Measurements from ENCODE around the gene CAPNS1. TPM values are rescaled to one million over a fixed set of nuclear protein-coding genes. Genes with fewer than 3 reads are reported as not detected.
A peak's percentile ranks its signal among the peaks of the same experiment; 100 is the strongest.

The CAPNS1 gene
- total RNA-seq, 2 donors from 2014 or later: 175 to 437 TPM

DNA sequence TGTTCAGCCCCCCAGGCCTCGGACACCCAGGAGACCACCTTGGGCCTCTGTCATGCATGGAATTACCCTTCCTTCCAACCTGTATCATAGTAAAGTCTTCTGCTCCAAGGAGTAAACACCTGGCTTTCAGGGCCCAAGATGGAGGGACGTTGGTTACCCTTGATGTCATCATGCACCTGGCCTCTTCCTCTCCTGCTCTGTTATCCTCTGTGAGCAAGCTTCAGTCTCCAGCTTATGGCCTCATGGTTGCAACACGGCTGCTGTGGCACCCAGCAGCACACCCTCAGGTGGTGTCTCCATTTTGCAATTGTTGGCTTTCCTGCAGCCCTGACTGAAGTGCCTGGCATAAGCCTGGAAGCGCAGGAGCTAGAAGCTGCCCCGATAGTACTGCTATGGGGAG lies 32.9 kb upstream of the CAPNS1 start:
- Mint-ChIP-seq H3K4me3 (no peak overlapping the region), H3K9me3 (no peaks in the 10 kb centered on the region), H3K36me3 (no peaks in the 10 kb centered on the region), H3K27ac (no peak overlapping the region), H3K4me1 (ENCODE audit: low read depth in 2 of 2) (peaks cover 0 to 2% of the 10 kb centered on the region in 2 donors), H3K27me3 (no peaks in the 10 kb centered on the region)
- no peak for ATAC-seq
- DNase-seq (ENCODE audit: low spot score): no peak

DNA sequence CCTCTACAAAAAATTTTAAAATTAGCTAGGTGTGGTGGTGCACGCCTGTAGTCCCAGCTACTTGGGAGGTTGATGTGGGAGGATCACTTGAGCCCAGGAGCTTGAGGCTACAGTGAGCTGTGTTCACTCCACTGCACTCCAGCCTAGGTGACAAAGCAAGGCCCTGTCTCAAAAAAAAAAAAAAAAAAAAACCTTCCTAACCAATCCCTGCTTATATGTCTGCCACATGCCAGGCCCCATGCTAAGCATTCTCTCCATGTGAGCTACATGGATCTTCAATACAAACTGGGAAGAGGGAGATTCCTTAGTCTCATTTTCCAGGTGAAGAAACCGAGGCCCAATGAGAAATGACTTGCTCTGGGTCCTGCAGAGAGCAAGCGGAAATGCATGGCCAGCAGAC lies 31.2 kb upstream of the CAPNS1 start:
- no peaks in the 10 kb centered on the region for H3K36me3 Mint-ChIP-seq
- ATAC-seq (no peak), DNase-seq (ENCODE audit: low spot score) (no peak)
- H3K27ac Mint-ChIP-seq: no peak overlapping the region
- no peak overlapping the region for H3K4me3 Mint-ChIP-seq
- no peaks in the 10 kb centered on the region for H3K27me3 Mint-ChIP-seq
- no peaks in the 10 kb centered on the region for H3K9me3 Mint-ChIP-seq
- peaks cover 10% of the 10 kb centered on the region in 2 donors for H3K4me1 Mint-ChIP-seq (ENCODE audit: low read depth in 2 of 2)

DNA sequence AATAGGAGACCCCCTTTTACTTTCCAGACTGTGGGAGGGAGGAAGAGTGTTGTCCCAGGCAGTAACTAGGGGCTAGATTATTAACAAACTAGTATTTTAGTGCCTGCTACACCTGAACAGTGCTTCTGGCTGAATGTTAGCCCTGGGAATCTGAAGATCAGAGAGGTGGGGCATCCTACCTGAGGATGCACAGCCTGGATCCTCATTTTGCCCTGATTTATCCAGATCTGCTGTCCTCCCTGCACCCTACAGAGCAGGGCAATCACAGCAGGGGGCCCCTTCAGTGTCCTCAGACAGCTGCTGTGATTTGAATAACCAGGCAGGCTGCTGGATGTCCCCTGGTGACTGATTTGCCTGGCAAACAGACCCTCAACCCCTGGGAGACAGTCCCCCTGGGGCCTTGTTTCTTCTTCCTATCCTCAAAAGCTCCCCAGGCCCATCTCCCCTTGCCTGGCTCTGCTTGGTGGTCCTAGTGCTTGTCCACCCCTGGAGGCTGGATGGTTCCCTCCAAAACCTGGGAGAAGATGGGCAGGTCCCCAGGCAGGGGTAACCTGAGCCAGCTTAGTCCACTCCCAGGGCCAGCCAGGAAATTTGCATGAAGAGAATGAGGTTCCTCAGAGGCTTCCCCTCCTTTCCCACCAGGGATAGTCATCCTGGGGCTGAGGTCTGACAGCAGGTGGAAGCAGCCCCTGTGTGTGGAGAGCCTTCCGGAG lies 29.2 kb upstream of the CAPNS1 start, which contains the start of gene OVOL3:
Gene OVOL3 (plus strand): TSS at position 657 of the 713 bp plus-strand sequence. CDS start 60 bp downstream, outside the sequence.
- H3K36me3 Mint-ChIP-seq: no peaks in the 10 kb centered on the region
- no peak for ATAC-seq
- H3K9me3 Mint-ChIP-seq: no peaks in the 10 kb centered on the region

DNA sequence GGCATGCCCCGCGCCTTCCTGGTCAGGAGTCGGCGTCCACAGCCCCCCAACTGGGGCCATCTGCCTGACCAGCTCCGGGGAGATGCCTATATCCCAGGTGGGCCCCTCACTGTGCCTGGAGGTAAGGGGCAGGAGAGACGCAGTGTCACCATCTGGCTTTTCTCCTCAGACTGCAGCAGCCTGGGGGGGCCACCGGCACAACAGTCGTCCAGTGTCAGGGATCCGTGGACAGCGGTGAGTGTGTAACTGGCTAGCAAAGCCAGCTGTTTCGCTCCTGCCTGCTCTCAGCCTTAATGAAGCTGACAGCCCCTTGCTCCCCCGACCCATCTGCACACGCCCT lies 28.7 kb upstream of the CAPNS1 start:
- H3K27ac Mint-ChIP-seq: no peak overlapping the region
- no peaks in the 10 kb centered on the region for H3K9me3 Mint-ChIP-seq
- H3K27me3 Mint-ChIP-seq: no peaks in the 10 kb centered on the region
- no peaks in the 10 kb centered on the region for H3K36me3 Mint-ChIP-seq
- ATAC-seq (no peak), DNase-seq (ENCODE audit: low spot score) (no peak)
- no peak overlapping the region for H3K4me3 Mint-ChIP-seq
- H3K4me1 Mint-ChIP-seq (ENCODE audit: low read depth in 2 of 2): peaks cover 24 to 28% of the 10 kb centered on the region in 2 donors

More for the DNA sequence above, 29.2 kb upstream of the CAPNS1 start, which contains the start of gene OVOL3:
- H3K27ac Mint-ChIP-seq: no peak within 1 kb of the TSS
- H3K27me3 Mint-ChIP-seq: no peaks in the 10 kb centered on the region
- no peak within 1 kb of the TSS for H3K4me3 Mint-ChIP-seq
- DNase-seq (ENCODE audit: low spot score): no peak
- H3K4me1 Mint-ChIP-seq (ENCODE audit: low read depth in 2 of 2): peaks cover 22 to 25% of the 10 kb centered on the region in 2 donors

DNA sequence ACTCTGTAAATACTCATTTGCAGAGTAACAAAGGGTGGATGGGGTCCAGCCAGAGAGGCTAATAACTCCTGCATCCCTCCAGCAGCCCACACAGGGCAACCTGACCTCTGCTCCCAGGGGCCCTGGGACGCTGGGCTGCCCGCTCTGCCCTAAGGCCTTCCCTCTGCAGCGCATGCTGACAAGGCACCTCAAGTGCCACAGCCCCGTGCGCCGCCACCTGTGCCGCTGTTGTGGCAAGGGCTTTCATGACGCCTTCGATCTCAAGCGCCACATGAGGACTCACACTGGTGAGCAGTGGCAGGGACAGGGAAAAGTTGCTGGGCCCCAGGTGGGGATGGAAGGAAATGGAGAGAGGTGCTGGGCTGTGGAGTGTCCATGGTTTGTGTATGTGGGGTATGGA lies 27.2 kb upstream of the CAPNS1 start:
- H3K36me3 Mint-ChIP-seq: peaks cover 4% of the 10 kb centered on the region
- no peak for DNase-seq (ENCODE audit: low spot score)
- H3K4me3 Mint-ChIP-seq: peak overlapping the region; percentile 95
- H3K27me3 Mint-ChIP-seq: no peaks in the 10 kb centered on the region
- H3K9me3 Mint-ChIP-seq: no peaks in the 10 kb centered on the region
- peaks cover 30 to 37% of the 10 kb centered on the region in 2 donors for H3K4me1 Mint-ChIP-seq (ENCODE audit: low read depth in 2 of 2)
- ATAC-seq: no peak
- H3K27ac Mint-ChIP-seq: peak overlapping the region in 1 of 2 donors; percentile 94

DNA sequence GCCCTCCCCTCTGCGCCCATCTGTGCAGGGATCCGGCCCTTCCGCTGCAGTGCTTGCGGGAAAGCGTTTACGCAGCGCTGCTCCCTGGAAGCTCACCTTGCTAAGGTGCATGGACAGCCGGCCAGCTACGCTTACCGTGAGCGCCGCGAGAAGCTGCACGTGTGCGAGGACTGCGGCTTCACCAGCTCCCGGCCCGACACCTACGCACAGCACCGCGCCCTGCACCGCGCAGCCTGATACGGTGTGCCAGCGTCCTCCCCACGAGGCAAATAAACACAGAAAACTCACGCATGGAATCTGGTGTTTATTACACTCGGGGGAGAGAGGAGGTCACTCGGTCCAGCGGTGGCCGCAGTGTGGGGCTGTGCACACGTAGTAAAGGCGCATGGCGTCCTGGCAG lies 26.4 kb upstream of the CAPNS1 start:
- DNase-seq (ENCODE audit: low spot score) (no peak), ATAC-seq (no peak)
- H3K27ac Mint-ChIP-seq: peak overlapping the region; percentile 94 to 98
- H3K27me3 Mint-ChIP-seq: no peaks in the 10 kb centered on the region
- H3K4me1 Mint-ChIP-seq (ENCODE audit: low read depth in 2 of 2): peaks cover 34 to 42% of the 10 kb centered on the region in 2 donors
- peaks cover 10% of the 10 kb centered on the region for H3K36me3 Mint-ChIP-seq
- H3K4me3 Mint-ChIP-seq: peak overlapping the region; percentile 95
- H3K9me3 Mint-ChIP-seq: no peaks in the 10 kb centered on the region

DNA sequence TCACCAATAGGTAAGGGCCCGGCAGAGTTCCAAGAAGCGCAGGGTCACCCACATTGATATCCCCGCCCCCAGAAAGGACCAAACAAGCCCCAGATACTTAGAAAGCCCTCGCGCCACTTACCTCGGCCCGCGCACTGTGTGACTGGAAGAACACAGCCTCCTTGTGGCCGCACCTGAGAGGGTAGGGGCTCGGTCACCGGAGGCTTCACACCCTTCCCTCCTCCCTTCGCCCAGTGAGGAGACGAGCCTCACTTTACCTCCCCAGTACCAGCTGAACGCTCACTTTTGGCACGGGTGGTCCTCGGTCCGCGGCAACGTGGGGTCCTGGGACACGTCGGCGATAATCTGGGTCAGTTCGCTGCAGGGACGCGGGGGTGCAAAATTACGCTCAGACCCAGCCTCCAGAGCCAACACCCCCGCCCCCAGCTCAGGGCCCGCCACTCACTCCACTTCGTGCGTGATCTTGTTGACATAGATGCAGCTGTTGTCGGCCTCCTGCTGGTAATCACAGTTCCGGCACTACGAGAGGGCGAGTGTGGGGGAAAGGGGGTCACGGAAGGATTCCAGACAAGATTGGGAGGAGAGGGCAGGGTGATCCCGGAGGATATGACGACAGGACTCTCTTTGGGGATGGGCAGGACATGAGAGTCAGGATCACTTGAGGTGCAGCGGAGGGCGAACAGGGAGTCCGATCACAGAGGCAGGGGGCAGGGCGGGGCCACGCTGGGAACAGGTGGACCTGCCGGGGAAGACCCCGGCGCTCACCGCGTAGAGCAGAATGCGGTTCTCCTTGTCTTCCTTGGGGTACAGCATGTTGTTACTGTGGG lies 25.8 kb upstream of the CAPNS1 start:
- Mint-ChIP-seq H3K4me3 (peak overlapping the region; percentile 95), H3K36me3 (peaks cover 10% of the 10 kb centered on the region), H3K4me1 (ENCODE audit: low read depth in 2 of 2) (peaks cover 34 to 42% of the 10 kb centered on the region in 2 donors), H3K9me3 (no peaks in the 10 kb centered on the region), H3K27ac (peak overlapping the region; percentile 94 to 98), H3K27me3 (no peaks in the 10 kb centered on the region)
- ATAC-seq: no peak
- peak; percentile 54 for DNase-seq (ENCODE audit: low spot score)

DNA sequence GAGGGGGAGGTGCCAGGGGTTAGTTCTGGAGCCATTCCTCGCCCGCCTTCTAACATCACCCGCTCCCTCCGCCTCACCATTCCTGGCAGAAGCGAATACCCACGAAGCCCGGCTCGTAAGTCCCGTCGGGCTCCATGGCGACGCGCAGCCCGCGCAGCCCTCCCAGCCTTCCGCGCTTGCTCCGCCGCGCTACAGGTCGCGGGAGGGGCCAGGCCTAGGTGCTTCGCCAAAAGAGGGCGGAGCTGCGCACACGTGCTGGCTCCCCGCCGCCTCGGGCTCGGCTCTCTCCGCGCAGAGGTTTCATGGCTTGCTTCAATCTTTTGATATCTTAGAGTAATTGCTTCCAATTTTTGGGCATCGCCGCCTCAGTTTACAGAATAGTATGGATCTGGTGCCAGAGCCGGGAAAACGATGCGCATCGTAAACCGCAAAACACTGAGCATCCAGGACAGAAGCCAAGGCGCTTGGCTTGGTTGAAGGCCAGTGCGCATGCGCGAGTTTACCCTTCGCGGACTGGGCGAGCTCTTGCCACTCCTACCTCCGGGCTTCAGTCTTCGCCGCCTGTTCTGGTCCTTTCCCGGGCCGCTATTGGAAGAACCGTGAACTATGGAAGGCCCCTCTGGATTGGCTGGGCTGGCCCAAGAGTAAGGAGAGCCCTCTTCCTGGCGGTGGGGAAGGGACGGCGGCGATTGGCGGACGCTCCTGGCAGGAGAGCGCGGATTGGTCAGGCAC lies 25.0 kb upstream of the CAPNS1 start, which contains the start of gene POLR2I:
Gene POLR2I (minus strand): TSS at position 155 of the 732 bp plus-strand sequence. CDS start 19 bp downstream, at position 136.
- H3K36me3 Mint-ChIP-seq: peaks cover 10% of the 10 kb centered on the region
- DNase-seq (ENCODE audit: low spot score) (peak; percentile 99), ATAC-seq (peak; percentile 94 to 95)
- H3K9me3 Mint-ChIP-seq: no peaks in the 10 kb centered on the region
- peak within 1 kb of the TSS; percentile 94 to 98 for H3K27ac Mint-ChIP-seq
- H3K27me3 Mint-ChIP-seq: no peaks in the 10 kb centered on the region
- H3K4me3 Mint-ChIP-seq: peak within 1 kb of the TSS; percentile 95
- peaks cover 35 to 42% of the 10 kb centered on the region in 2 donors for H3K4me1 Mint-ChIP-seq (ENCODE audit: low read depth in 2 of 2)

DNA sequence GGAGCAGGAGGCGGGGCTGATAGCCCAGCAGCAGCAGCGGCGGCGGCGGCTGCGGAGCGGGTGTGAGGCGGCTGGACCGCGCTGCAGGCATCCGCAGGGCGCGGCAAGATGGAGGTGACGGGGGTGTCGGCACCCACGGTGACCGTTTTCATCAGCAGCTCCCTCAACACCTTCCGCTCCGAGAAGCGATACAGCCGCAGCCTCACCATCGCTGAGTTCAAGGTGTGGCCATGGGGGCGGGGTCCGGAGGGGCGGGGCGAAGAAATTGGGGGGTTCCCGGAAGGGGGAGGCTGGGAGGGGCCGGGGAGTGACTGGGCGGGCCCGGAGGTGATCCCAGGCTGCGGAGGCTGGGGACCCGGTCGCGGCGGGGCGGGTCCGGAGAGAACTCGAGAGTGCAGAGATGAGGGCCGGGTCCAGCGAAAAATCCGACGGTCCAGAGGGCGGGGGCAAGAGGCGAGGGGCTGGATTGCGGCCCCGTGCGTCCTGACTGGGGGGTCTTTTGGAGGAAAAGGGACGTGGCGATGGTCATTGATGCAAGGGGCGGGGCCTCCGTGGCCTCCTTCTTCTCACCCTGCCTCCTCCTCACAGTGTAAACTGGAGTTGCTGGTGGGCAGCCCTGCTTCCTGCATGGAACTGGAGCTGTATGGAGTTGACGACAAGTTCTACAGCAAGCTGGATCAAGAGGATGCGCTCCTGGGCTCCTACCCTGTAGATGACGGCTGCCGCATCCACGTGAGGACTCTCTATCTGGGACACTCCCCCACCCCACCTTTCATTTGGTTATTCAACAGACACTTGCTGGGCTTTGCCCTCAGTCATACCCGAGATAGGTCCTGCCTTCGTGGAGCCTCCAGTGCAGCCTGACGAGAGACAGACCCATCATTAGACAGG lies 24.2 kb upstream of the CAPNS1 start, which contains the start of gene TBCB:
Gene TBCB (plus strand): TSS at position 16 of the 891 bp plus-strand sequence. CDS start 93 bp downstream, at position 109.
- ATAC-seq: peak; percentile 74 to 79
- Mint-ChIP-seq H3K27ac (peak within 1 kb of the TSS; percentile 94 to 98), H3K36me3 (peaks cover 10% of the 10 kb centered on the region), H3K9me3 (no peaks in the 10 kb centered on the region), H3K27me3 (no peaks in the 10 kb centered on the region), H3K4me3 (peak within 1 kb of the TSS; percentile 95), H3K4me1 (ENCODE audit: low read depth in 2 of 2) (peaks cover 39 to 42% of the 10 kb centered on the region in 2 donors)
- peak; percentile 89 for DNase-seq (ENCODE audit: low spot score)

DNA sequence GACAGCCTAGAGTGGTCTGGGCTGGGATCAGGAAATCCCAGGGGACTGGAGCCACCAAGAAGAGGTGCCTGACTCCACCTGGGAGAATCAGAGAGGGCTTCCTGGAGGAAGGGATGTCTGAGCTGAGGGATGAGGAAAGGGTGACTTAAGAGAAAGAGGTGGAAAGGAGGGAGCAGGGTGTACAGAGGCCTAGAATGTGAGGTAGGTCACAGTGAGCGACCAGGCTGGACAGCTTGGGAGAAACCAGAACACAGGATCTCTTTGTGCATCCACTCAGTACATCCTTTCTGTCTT lies 23.6 kb upstream of the CAPNS1 start:
- Mint-ChIP-seq H3K4me1 (ENCODE audit: low read depth in 2 of 2) (peaks cover 39 to 42% of the 10 kb centered on the region in 2 donors), H3K27me3 (no peaks in the 10 kb centered on the region), H3K9me3 (no peaks in the 10 kb centered on the region), H3K27ac (peak overlapping the region; percentile 94 to 98), H3K4me3 (peak overlapping the region; percentile 95), H3K36me3 (peaks cover 10% of the 10 kb centered on the region)
- ATAC-seq: no peak
- DNase-seq (ENCODE audit: low spot score): no peak

DNA sequence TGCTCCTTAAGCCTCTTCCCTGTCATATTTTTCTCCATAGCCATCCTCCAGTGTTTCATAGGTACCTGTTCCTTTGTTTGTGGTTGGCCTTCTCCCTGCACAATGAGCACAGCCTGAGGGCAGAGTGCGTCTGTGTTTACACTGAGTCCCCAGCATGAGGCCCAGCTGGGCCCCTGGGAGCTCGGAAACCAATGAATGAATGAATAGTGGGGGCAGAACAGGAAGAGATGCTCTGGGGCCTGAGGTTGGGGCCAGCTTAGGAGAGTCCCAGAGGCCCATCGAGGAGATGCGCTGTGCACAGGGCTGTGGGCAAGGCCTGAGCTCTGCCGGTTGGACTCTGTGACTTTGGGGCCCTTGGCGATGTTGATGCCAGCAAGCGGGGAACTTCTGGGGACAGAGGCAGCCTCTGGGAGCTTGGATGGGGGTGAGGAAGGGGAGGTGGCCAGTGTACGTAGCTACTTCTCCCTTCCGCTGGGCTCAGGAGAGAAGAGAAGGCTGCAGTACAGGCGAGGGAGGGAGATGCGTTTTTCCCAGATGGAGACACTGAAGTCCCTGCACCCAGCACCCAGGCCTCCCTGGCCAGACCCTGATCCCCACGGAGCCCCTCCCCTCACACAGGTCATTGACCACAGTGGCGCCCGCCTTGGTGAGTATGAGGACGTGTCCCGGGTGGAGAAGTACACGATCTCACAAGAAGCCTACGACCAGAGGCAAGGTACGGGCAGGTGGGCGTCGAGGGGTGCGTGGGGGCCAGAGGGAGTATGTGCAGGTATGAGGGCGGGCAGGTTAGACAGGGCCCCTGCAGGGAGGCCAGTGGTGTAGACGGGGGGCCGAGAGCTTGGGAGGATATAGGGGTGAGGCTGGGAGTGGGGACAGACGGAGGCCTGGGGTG lies 19.5 kb upstream of the CAPNS1 start:
- Mint-ChIP-seq H3K27ac (peak overlapping the region in 1 of 2 donors; percentile 9), H3K9me3 (no peaks in the 10 kb centered on the region), H3K4me1 (ENCODE audit: low read depth in 2 of 2) (peaks cover 18 to 19% of the 10 kb centered on the region in 2 donors), H3K36me3 (peaks cover 12% of the 10 kb centered on the region), H3K27me3 (no peaks in the 10 kb centered on the region), H3K4me3 (no peak overlapping the region)
- no peak for ATAC-seq
- no peak for DNase-seq (ENCODE audit: low spot score)

DNA sequence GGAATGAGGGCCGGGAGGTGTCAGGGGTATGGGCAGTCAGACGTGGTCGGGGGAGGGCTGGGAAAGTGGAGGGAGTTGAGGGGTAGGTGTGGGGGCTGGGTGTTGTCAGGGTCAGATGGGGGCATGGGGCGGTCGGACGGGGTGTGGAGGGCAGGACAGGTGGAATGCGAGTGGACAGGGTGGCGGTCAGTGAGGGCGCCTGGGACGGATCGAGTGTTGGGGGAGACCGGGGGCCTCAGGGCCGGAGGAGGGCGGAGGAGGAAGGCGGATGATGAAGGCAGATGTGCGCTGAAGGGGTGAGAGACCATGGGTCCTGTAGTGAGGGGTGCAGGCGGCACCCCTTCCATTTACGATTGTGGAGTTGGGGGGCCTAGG lies 18.9 kb upstream of the CAPNS1 start:
- Mint-ChIP-seq H3K4me3 (no peak overlapping the region), H3K27me3 (no peaks in the 10 kb centered on the region), H3K9me3 (no peaks in the 10 kb centered on the region), H3K4me1 (ENCODE audit: low read depth in 2 of 2) (peaks cover 21 to 23% of the 10 kb centered on the region in 2 donors), H3K27ac (no peak overlapping the region), H3K36me3 (peaks cover 17% of the 10 kb centered on the region)
- DNase-seq (ENCODE audit: low spot score) (no peak), ATAC-seq (no peak)
